Caco-2 (cell line): ENCODE measurements around the gene ZNF277. TPM values are rescaled to one million over a fixed set of nuclear protein-coding genes. Genes with fewer than 3 reads are reported as not detected.

Experiments
- BruUV-seq: library from RNA; stranded (reverse); fragments of 400-500 nt; replicated peaks from 2 replicates; lab custom pipeline; 2021; lab: Mats Ljungman, UMichigan
- CTCF ChIA-PET: fragments of 300-600 bp; sonication (Branson Sonifier 250); formaldehyde crosslinking; loops from one replicate; lab custom pipeline; 2022; ENCODE audit warnings: antibody characterized with exemption; lab: Charles Lee
- POLR2A ChIA-PET: fragments of 300-600 bp; sonication (Branson Sonifier 250); formaldehyde crosslinking; loops from one replicate; lab custom pipeline; 2022; ENCODE audit warnings: antibody characterized with exemption; lab: Charles Lee
- DNase-seq, 2 experiments: peaks; one replicate each; pipeline versions ENCODE4 v3.0.0 to v3.0.0-alpha.2; 2020 to 2022
- H3K27me3 ChIP-seq: replicated peaks from 2 replicates; pipeline ENCODE4 v1.6.0; 2011; ENCODE audit warnings: low read length; ENCODE audit not compliant: control insufficient read depth, insufficient read depth
- H3K36me3 ChIP-seq: 2 replicates; pipeline ENCODE4 v1.5.1; 2011; ENCODE audit warnings: low read length; ENCODE audit not compliant: control insufficient read depth, insufficient read depth
- H3K4me1 ChIP-seq: fragments of 250-450 bp; sonication (Bioruptor Pico); 2 replicates; pipeline ENCODE4 v1.5.1; 2020; ENCODE audit warnings: mild to moderate bottlenecking
- H3K4me3 ChIP-seq: 2 replicates; pipeline ENCODE4 v1.5.1; 2011; ENCODE audit warnings: low read depth, mild to moderate bottlenecking, control low read depth, low read length
- H3K9me3 ChIP-seq: fragments of 250-450 bp; sonication (Bioruptor Pico); 2 replicates; pipeline ENCODE4 v1.5.1; 2020; ENCODE audit warnings: mild to moderate bottlenecking, moderate library complexity
- H3K27ac Mint-ChIP-seq: one replicate; pipeline ENCODE4 v1.8.0; 2022; ENCODE audit warnings: mixed read lengths; ENCODE audit not compliant: unreplicated experiment
- H3K27me3 Mint-ChIP-seq: one replicate; pipeline ENCODE4 v1.8.0; 2022; ENCODE audit warnings: mixed read lengths; ENCODE audit not compliant: insufficient read depth, unreplicated experiment
- H3K36me3 Mint-ChIP-seq: one replicate; pipeline ENCODE4 v1.8.0; 2022; ENCODE audit warnings: mild to moderate bottlenecking, mixed read lengths; ENCODE audit not compliant: insufficient read depth, unreplicated experiment
- H3K4me1 Mint-ChIP-seq: one replicate; pipeline ENCODE4 v1.8.0; 2022; ENCODE audit warnings: low read depth, mixed read lengths; ENCODE audit not compliant: unreplicated experiment
- H3K4me3 Mint-ChIP-seq: one replicate; pipeline ENCODE4 v1.8.0; 2022; ENCODE audit warnings: mild to moderate bottlenecking, moderate library complexity, mixed read lengths; ENCODE audit not compliant: unreplicated experiment
- H3K9me3 Mint-ChIP-seq: one replicate; pipeline ENCODE4 v1.8.0; 2022; ENCODE audit warnings: mixed read lengths; ENCODE audit not compliant: unreplicated experiment
- CTCF ChIP-seq, 2 experiments: fragments of 200-600 bp in 1 of 2; IDR thresholded peaks; 1 replicate in 1 of 2; 2 replicates in 1 of 2; pipeline versions ENCODE4 v1.5.1 to v1.8.0; 2011 to 2022; ENCODE audit warnings: antibody characterized with exemption in 1 of 2, control low read depth in 1 of 2, inconsistent platforms in 1 of 2, low read depth in 1 of 2, low read length in 1 of 2, mild to moderate bottlenecking in 1 of 2, moderate library complexity in 1 of 2; ENCODE audit not compliant: insufficient read depth in 1 of 2, severe bottlenecking in 1 of 2, unreplicated experiment in 1 of 2
- intact Hi-C: fragments of 100-400 bp; cut with micrococcal nuclease; formaldehyde crosslinking; loops from one replicate; pipeline ENCODE4 v1.10.0; 2022; ENCODE audit not compliant: unreplicated experiment
- total RNA-seq: library from RNA; stranded (reverse); gene quantifications from 2 replicates; pipeline ENCODE4 v1.2.3, GENCODE V29; 2022

ZNF277 gene
- total RNA-seq, 1 experiment from 2014 or later: 22.8 TPM

GRCh38 chr7:112362053-112362650 lies 155.7 kb downstream of the ZNF277 start:
- H3K4me3 Mint-ChIP-seq: no peak overlapping the region
- Histone ChIP-seq H3K9me3 (no peaks in the 10 kb centered on the region), H3K4me1 (no peaks in the 10 kb centered on the region), H3K36me3 (no peaks in the 10 kb centered on the region), H3K4me3 (no peak overlapping the region), H3K27me3 (no peaks in the 10 kb centered on the region)
- no peak for DNase-seq
- TF ChIP-seq CTCF (IDR thresholded peaks at IDR 0.05; ENCODE audit: insufficient read depth in 1 of 2, low read depth in 1 of 2, low read length in 1 of 2, severe bottlenecking in 1 of 2, unreplicated experiment in 1 of 2): peak in 1 of 2 experiments; percentile 2
- H3K27ac Mint-ChIP-seq: no peak overlapping the region
- no peaks in the 10 kb centered on the region for H3K36me3 Mint-ChIP-seq
- POLR2A ChIA-PET: no interaction called here
- CTCF ChIA-PET: no interaction called here
- H3K4me1 Mint-ChIP-seq: no peaks in the 10 kb centered on the region
- no peaks in the 10 kb centered on the region for H3K27me3 Mint-ChIP-seq
- no TSS peak for BruUV-seq
- intact Hi-C loops: no loop called here
- H3K9me3 Mint-ChIP-seq: no peaks in the 10 kb centered on the region

GRCh38 chr7:112362731-112363131 lies 156.2 kb downstream of the ZNF277 start:
- TF ChIP-seq CTCF (IDR thresholded peaks at IDR 0.05; ENCODE audit: insufficient read depth in 1 of 2, low read depth in 1 of 2, low read length in 1 of 2, severe bottlenecking in 1 of 2, unreplicated experiment in 1 of 2): no peak
- no TSS peak for BruUV-seq
- Mint-ChIP-seq H3K4me1 (no peaks in the 10 kb centered on the region), H3K4me3 (no peak overlapping the region), H3K27ac (no peak overlapping the region), H3K9me3 (no peaks in the 10 kb centered on the region), H3K36me3 (no peaks in the 10 kb centered on the region), H3K27me3 (no peaks in the 10 kb centered on the region)
- Histone ChIP-seq H3K27me3 (no peaks in the 10 kb centered on the region), H3K36me3 (no peaks in the 10 kb centered on the region), H3K4me3 (no peak overlapping the region), H3K9me3 (no peaks in the 10 kb centered on the region), H3K4me1 (no peaks in the 10 kb centered on the region)
- DNase-seq: no peak
- ChIA-PET CTCF (no interaction called here), POLR2A (no interaction called here)
- intact Hi-C loops: no loop called here

DNA sequence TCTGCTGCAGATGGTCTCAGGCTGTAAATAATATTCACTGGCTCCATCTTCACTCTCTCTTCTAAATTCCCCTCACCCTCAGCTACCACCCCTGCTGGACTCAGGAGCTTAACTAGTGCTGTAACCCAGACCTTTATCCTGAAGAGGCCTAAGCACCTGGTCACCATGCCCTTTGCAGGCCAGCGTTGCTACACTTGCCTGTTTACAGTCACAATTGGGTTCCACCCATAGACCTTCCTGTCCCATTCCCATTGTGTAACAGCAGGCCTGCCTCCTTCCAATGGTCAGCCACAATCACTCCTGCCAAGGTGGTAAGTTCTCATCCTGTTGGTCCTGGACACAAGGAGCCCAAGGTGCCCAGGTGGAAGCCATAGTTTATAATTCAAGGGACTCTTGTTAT lies 157.9 kb downstream of the ZNF277 start:
- Histone ChIP-seq H3K4me3 (no peak overlapping the region), H3K36me3 (no peaks in the 10 kb centered on the region), H3K9me3 (no peaks in the 10 kb centered on the region), H3K4me1 (no peaks in the 10 kb centered on the region), H3K27me3 (no peaks in the 10 kb centered on the region)
- no peak overlapping the region for H3K27ac Mint-ChIP-seq
- no TSS peak for BruUV-seq
- intact Hi-C loops: no loop called here
- H3K36me3 Mint-ChIP-seq: no peaks in the 10 kb centered on the region
- no peaks in the 10 kb centered on the region for H3K9me3 Mint-ChIP-seq
- no peaks in the 10 kb centered on the region for H3K27me3 Mint-ChIP-seq
- POLR2A ChIA-PET: no interaction called here
- CTCF ChIA-PET: no interaction called here
- no peak for DNase-seq
- TF ChIP-seq CTCF (IDR thresholded peaks at IDR 0.05; ENCODE audit: insufficient read depth in 1 of 2, low read depth in 1 of 2, low read length in 1 of 2, severe bottlenecking in 1 of 2, unreplicated experiment in 1 of 2): no peak
- H3K4me1 Mint-ChIP-seq: no peaks in the 10 kb centered on the region
- no peak overlapping the region for H3K4me3 Mint-ChIP-seq
